ENCODE data around the gene ZNF14.
"Not testable (repeated sequence)": the region's sequence is repeated elsewhere in the genome, so short reads cannot be mapped to it uniquely, and the experiment has no call there.

ZNF14 gene

DNA sequence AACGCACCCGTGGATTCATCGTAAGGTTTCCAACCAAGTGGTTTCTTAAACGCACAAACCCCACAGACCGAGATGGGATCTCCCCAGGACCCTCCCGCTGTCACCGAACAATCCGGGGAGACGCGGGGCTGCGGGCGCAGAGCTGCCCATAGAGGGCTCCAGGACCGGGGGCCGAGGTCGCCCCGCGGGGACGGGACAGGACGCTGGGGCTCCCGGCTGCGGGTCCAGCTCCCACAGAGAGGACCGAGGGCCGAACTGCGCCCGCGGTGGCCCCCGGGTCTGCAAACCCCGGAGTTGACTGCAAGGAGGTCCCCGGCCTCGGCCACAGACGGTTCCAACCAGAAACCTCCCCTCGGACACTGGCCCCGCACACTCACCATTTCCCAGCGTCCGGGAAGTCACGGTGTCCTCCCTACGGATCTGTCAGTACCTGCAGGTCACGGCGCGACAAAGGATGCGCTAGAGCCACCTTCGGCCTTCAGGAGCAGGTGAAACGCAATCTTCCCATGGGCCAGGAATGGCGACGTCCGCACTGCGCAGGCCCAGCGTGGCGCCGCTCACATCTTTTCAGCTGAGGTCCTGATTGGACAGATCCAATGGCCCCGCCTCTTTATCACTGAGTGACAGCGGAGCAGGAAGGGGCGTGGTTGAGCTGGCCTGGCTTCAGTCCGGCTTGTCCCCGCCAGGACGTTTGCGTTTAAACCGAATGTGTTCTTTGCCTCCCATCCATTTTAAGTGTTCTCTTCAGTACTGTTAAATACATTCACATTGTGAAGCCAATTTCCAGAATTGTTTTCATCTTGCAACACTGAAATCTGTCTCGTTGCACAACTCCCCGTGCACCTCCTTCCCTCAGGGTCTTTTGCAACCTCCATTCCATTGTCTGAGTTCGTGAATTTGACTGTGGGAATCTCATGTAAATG, at the start of gene ZNF14:
Gene ZNF14, minus strand, starts transcription at position 534 of the 923 bp plus-strand sequence. Its CDS starts 154 bp downstream, at position 380.
- ATAC-seq = peak; percentile 100

DNA sequence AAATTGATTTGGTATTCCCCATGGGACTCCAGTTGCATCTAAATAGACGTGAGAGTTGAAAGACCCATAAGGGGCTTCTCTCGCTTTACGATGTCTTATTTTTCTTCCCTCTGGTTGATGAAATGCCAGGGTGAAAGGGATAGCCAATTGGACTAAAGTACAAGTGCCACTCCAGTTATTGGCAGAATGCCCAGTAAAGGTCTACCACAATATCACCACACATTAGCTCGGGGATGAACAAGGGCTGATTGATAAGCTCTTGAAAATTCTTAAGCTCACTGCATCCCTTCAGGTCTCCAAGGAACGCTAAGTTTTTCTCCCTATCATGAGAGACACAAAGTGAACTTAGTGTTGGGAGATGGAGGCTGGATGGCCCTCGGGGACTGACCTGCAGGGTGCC, 48.9 kb upstream of the ZNF14 start:
- not testable (repeated sequence) for DNase-seq

More for the DNA sequence above, at the start of gene ZNF14:
- peak; percentile 92 for DNase-seq

DNA sequence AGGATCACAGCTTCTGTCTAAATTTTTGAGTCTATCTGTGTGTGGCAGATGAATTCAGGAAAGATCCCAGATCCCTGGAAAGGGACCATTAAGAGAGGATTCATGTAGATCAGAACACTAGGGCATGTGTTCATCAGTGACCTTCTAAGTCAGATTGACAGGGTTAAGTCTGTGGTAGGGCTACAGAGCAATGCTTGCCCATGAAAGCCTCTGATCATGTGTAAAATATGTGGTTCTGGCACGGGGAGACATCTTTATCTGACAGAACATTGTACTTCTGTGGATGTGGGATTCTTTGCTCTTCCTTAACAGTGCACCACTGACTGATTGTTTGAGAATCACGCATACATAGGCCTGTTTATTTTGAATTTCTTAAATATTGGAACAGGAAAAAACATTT, 45.8 kb upstream of the ZNF14 start:
- no peak for DNase-seq
- no peak for ATAC-seq

More for the DNA sequence above, 48.9 kb upstream of the ZNF14 start:
- not testable (repeated sequence) for ATAC-seq

DNA sequence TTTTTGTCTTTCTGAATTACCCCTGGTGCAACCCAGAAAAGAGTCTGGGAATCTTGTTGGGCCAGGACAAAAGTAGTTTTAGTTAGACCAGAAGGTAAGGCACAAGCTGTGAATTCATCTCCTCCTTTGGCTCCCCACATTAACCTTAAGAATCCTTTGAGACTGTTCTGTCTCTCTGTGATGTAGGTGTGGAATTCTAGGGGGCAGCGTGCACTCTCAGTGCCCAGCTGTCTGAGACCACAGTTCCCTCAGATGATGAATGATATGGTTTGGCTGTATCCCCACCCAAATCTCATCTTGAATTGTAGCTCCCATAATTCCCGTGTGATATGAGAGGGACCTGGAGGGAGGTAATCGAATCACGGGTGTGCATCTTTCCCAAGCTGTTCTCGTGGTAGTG, 44.8 kb upstream of the ZNF14 start:
- DNase-seq = no peak
- ATAC-seq = no peak

DNA sequence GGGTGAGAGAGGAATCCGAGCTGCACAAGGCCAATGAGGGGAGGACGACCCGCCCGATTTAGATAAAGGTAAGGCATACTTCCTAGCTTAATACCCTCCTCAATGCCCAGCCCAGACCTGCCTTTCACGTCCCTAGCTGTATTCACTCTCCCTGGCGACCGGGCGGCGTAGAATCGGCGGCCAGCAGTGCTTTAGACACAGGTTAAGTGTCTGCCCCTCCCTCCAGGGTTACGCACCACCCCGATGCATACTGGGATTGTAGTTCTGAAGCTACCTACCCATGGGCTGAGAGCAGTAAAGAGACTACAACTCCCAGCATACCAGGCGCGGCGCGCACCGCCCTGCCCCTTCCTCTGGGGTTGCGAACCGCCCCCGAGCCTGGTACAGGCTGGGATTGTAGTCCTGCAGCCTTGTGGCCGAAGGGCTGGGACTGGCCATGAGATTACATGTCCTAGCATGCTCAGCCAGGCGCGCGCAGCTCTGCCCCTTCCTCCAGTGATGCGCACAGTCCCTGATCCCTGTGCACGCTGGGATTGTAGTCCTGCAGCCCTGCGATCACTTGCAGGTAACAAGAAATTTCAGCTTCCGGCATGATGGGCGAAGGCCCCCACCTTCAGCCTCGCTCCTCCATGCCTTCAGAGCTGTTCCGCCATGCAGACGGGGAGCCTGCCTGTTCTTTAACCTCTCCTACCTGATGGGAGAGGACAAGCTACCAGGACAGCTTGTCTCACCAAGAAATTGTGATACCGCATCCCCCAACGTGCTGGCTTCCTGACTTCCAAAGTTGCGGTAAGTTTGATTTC, 43.5 kb upstream of the ZNF14 start:
- ATAC-seq (peak; percentile 100), DNase-seq (peak; percentile 91)

DNA sequence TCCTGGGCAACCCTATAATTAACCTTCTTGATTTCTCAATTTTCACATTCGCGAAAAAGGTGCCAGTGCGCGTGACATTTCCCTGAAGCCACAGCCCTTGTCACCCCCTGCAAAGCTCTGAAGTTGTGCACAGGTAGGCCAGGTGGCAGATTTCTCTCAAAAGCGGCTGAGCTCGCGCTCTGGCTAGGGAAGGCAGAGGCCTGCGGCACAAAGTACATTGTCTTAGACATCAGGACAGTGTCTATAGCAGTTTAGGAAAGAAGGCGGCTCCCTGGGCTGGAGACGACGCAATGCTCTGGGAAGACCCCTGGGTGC, 42.9 kb upstream of the ZNF14 start:
- ATAC-seq (peak; percentile 19), DNase-seq (no peak)

DNA sequence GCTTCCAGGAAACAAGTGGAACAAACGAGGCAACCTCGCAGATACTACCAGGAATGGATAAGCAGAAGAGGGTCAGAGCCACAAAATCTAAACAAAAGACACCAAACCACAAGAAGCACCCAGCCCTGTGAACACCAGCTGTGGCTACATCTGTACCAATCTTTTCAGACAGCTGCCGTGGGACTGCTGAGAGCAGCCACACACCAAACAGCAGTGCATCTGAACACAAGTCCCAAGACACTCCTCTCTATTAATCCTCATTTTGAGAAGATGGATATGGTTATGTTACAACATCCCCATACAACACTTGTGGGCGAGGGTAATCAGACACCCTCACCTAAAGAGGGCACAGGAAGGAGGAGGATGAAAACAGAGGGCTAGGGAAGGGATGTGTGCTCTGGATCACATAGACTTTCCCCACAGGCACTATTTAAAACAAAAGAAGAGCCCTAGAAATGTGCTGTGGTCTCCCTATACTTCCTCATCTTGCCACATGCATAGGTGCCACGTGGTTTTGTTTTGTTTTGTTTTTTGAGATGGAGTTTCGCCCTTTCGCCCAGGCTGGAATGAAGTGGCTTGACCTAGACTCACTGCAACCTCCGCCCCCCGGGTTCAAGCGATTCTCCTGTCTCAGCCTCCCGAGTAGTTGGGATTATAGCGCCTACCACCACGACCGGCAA, 41.6 kb upstream of the ZNF14 start:
- ATAC-seq = no peak
- no peak for DNase-seq

DNA sequence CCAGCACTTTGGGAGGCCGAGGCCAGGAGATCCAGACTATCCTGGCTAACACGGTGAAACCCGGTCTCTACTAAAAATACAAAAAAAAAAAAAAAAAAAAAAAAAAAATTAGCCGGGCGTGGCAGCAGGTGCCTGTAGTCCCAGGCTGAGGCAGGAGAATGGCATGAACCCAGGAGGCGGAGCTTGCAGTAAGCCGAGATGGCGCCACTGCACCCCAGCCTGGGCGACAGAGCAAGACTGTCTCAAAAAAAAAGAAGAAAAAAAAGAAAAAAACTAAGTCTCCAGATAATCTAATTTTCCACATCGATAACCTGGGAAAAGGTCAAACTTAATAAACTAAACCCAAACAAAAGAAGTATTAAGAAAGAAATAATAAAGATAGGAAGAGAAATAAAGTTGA, 39.1 kb upstream of the ZNF14 start:
- not testable (repeated sequence) for ATAC-seq, DNase-seq

DNA sequence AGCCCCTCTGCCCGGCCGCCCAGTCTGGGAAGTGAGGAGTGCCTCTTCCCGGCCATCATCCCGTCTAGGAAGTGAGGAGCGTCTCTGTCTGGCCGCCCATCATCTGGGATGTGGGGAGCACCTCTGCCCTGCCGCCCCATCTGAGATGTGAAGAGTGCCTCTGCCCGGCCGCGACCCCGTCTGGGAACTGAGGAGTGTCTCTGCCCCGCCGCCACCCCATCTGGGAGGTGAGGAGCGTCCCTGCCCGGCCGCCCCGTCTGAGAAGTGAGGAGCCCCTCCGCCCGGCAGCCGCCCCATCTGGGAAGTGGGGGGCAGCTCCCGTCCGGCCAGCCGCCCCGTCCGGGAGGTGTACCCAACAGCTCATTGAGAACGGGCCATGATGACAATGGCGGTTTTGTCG, 37.1 kb upstream of the ZNF14 start:
- ATAC-seq, DNase-seq: not testable (repeated sequence)

DNA sequence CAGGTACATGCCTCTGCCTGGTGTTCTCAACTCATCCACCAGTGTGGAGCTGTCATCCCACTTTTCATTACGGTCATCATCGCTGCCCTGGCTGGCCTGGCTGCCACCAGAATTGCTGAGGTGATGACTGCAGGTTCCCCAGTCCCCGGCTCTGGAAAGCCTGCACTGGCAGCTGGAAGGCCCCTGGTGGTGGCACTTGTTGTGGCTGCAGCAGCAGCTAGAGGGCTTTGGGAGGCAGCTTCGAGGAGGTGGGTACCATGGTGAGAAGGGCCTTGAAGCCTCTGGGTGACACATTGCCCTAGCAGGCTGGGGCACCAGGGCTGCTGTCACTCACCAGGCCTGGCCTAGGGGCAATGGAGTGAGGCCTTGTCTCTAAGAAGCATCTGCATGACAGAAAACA, 25.3 kb upstream of the ZNF14 start:
- DNase-seq = no peak

DNA sequence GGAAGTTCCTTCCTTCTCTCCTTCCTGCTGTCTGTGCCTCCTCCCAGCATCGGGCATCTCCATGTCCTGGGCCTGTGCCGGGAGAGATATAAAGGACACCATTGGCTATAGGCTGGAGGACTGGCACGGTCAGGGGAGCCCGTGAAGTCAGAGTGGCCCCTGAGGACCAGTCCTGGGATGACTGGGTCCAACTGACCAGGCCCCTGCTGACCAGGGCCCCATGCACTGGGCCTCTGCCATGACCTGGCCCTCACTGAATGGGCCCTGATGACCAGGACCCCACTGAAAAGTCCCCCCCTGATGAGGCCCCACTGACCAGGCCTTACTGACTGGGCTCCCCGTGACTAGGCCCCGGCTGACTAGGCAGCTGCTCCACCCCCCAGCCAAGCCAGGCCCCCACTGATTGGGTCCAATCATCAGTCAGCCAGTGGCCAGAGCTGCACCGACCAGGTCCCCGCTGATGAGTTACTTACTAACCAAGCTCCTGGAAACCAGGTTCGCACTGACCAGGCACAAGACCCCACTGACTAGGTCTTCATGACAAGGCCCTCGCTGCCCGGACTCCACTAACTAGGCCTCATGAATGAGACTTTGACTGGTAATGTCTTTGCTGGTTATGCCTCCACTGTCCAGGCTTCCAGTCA, 20.0 kb upstream of the ZNF14 start:
- DNase-seq (no peak), ATAC-seq (no peak)

More for the DNA sequence above, 25.3 kb upstream of the ZNF14 start:
- no peak for ATAC-seq

DNA sequence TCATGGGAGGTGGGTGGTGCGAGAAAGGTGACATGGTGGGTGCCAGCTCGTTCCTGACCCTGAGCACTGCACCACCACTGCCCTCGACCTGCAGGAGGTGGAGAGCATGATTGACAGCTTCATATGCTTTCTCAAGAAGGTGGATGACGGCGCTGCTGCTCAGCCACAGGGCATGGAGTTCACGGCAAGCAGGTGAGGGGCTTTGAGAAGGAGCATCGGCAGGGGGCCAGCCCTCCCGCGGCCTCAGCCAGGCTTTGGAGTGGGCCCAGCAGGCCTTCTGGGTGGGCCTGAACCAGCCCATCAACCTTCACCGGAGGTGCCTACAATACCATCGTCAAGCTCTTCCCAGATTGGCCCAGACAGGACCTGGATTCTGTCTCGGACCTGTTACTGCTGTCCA, 18.9 kb upstream of the ZNF14 start:
- no peak for ATAC-seq
- no peak for DNase-seq

DNA sequence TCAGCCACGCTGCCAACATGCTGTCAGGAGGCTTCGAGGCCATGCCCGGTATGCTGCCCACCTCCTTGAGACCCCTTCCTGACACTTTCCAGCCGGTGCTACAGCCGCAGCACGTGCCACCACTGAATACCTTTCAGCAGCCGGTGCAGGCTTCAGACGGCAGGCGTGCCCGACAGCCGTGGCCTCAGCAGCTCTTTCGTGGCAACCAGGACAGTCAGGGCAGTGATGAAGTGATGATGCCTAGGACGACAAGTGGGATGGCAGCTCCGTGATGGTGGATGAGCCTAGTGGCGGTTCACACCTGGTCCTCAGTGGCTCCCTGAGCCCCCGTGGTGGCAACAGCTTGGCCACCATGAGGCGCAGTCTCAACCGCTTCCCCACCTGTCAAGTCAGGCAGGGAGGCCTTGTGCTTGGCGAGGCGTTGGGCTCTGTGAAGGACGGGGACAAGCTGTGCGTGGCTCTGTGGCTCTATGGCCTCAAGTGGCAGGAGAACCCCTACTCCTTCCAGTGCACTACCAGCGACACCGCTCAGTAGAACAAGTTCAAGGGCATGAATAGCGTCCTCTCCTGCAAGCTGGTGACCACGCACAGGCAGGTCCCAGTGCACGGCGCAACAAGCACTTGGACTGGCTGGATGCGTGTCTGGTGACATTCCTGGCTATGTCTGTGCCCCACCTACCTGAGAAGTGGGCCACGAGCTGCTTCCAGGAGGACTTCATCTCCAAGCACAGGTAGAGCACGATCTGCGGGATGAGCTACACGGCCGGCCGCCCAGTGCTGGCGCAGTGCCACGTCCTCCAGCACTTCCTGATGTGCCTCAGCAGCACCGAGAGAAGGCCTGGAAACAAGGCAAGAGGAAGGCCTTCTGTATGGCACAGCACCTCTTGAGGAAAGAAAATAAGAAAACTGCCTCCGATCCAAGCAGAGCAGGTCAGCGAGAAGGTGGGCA, 18.2 kb upstream of the ZNF14 start:
- DNase-seq (no peak), ATAC-seq (no peak)

DNA sequence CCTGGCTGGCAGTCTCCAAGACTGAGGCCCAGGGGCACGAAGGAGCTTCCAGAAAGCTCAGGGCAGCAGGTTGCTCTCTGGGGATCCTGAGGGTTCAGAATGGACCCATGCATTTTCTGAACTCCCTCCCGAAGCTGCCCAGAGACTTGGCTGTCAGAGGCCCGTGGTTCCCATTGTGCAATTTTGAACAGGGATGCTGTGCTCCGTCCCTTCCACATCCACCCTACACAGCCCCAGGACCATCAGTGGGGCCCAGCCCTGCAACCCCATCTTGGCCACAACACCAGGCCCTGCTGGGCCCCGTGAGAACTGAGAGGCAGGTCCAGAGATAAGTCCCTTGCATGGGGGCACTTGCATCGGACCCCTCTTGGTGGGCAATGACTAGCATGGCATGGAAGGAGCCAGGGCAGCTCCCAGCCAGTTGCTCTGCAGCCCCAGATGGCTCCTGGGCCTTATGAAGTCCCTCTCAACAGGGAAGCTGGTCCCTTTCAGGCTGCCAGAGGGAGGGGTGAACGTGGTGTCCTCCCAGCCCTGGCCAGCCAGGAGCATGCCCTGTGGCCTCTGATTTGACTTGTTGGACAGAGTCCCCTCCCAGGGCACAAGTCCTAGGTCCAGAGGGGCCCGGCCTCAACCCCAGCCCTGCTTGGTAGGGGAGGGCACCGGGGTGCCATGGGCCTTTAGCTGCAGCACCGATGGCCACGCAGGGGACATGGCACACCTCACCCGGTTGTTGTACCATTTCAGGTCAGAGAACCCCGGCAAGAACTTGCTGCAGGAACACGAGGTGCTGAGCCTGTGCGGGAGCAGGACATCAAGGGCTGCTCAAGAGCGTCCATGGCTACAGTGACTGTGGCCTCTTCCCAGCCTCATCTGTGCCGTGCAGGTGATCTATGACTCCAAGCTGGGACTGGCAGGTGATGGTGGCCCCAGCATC, 17.3 kb upstream of the ZNF14 start:
- DNase-seq (no peak), ATAC-seq (no peak)

DNA sequence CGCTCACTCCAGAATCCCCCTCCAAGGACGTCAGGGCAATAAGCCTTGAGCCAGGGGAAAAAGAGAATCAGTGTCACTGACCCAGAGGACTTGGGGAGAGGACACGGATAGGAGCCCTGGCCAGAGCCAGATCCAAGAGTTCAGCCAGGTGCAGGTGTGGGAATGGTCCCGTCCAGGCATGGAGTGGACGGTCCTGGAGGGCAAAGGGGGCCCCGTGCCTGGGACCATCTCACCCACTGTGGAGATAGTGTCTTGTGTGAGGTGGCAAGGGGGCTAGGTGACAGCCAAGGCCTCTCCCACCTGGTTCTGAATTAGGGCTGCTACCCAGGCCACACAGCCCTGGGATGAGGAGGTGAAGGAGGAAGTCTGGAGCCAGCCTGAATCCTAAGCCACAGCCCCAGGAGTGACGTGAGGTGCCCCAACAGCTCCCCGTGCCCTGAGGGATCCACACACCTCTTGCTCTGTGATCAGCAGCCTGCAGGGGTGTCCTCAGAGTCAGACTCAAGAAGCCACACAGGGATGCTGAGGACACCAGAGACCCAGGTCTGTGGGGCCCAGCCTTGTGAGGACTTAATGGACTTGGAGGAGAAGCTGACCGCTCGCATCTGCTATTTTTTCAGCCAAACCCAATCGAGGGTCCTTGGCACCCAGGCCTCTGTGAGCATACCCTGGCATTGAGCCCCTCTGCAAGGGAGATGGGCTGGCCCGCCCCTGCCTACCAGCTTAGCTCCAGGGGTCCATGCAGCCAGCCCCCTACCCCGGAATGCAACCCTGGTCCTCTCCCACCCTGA, 16.4 kb upstream of the ZNF14 start:
- ATAC-seq (no peak), DNase-seq (no peak)

DNA sequence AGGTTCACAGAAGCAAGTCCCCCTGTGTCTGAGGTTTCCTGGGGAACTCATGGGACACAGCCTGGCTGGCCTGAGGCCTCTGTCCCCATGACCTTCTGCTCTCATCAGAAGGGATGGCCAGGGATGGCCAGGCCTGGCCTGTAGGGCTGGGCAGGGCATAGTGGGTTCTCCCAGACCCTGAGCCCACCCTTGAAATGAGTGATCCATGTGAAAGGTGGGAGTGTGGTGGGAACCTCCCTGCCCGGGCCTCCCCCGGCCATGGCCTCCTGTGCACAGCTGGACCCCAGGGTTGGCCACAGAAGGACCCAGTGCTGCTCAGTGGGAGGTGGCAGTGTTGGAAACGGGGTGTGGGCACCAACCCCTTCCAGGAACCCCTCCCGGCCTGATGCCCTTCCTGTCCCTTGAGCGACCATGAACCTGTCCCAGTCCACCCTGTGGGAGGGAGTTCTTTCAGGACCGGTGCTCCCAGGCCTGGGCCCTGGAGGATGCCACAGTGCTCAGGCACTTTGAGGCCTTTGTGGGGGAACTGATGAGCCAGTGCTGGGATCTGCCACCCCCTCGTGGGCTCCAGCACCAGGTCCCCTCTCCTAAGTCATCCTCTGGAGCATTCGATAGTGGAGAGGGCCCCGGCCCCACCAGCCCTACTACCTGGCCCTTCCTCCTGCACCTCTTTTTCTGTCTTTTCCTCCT, 15.5 kb upstream of the ZNF14 start:
- ATAC-seq (no peak), DNase-seq (no peak)

DNA sequence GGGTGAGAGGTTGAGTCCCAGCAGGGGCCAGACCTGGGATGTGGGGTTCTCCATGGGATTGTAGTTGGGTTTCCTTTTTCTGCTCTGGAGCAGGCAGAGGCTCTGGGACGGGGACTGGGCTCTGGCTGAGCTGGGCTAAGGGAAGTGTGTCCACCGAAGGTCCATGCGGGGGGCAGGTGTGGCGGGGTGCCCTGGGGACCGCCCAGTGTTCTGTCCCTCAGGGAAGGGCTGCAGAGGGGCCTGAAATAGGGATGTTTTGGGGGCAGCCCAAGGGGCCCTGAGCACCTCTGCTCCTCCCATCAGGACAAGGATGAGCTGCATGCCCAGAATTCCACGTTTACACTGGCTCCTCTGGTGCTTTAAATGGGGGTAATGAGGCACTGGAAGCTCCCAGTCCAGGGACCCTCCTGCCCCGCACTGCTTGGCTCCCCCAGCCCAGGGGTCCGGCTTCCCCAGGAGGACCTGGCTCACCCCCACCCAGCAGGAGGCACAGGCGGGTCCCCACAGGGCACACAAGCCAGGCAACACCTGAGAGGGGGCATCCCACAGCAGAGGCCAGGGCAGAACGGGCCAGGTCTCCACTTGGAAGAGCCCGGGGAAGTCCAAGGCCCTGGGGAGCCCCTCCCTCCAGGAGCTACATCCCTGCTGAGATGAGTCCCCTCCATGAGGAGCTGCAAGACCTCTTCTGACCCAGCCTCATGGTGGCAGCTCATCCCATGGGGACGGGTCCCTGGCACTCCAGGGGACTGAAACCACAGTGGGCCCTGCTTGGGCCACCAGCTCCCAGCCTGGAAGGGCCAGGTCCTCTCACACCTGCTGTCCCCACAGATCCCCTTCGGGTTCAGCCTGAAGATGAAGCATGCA, 14.7 kb upstream of the ZNF14 start:
- no peak for DNase-seq
- no peak for ATAC-seq

Data from stimulated activated naive CD8-positive, alpha-beta T cell treated with anti-CD3 and anti-CD28 coated beads, Interleukin-15, Interleukin-2, amounts not matched to agents 100 U/mL and 50 U/mL, for 24 hours (primary cell).